Natural killer cell treated with Interleukin-12 subunit alpha and Interleukin-12 subunit beta and Interleukin-15 and Interleukin-18, amount 100 ng/mL, for 72 hours (primary cell): ENCODE measurements around the gene RERE. TPM values are rescaled to one million over a fixed set of nuclear protein-coding genes. Genes with fewer than 3 reads are reported as not detected.
A peak's percentile ranks its signal among the peaks of the same experiment; 100 is the strongest.

Experiments
- ATAC-seq, 2 donors: fragments of 150-1000 bp; cut with Tn5 transposase in 1 of 2; sonication (Bioruptor Pico), chemical (Tn5 transposase) in 1 of 2; 2 replicates each; pipeline ENCODE4 v1.10.0; 2021
- DNase-seq: peaks from one replicate; pipeline ENCODE4 v3.0.0; 2022; ENCODE audit warnings: low spot score
- H3K27ac Mint-ChIP-seq, 2 donors: 1 replicate in 1 of 2; 2 replicates in 1 of 2; pipeline ENCODE4 v1.8.0; 2022; ENCODE audit warnings: mixed read lengths in 2 of 2, mild to moderate bottlenecking in 1 of 2, moderate library complexity in 1 of 2
- H3K27me3 Mint-ChIP-seq, 2 donors: 1 replicate in 1 of 2; 2 replicates in 1 of 2; pipeline ENCODE4 v1.8.0; 2022; ENCODE audit warnings: mixed read lengths in 2 of 2
- H3K36me3 Mint-ChIP-seq: one replicate; pipeline ENCODE4 v1.8.0; 2022; ENCODE audit warnings: mixed read lengths
- H3K4me1 Mint-ChIP-seq, 2 donors: 1 replicate in 1 of 2; 2 replicates in 1 of 2; pipeline ENCODE4 v1.8.0; 2022; ENCODE audit warnings: low read depth in 2 of 2, mixed read lengths in 2 of 2, mild to moderate bottlenecking in 1 of 2
- H3K4me3 Mint-ChIP-seq: one replicate; pipeline ENCODE4 v1.8.0; 2022; ENCODE audit warnings: mixed read lengths
- H3K9me3 Mint-ChIP-seq: 2 replicates; pipeline ENCODE4 v1.8.0; 2022; ENCODE audit warnings: mixed read lengths
- total RNA-seq, 2 donors: library from RNA; stranded (reverse); gene quantifications; one replicate each; pipeline ENCODE4 v1.2.3, GENCODE V29; 2022

RERE gene
- total RNA-seq, 2 donors from 2014 or later: 38.2 to 72.4 TPM

- no peak for DNase-seq
- H3K27ac Mint-ChIP-seq: no peak overlapping the region
- no peaks in the 10 kb centered on the region for H3K9me3 Mint-ChIP-seq
- H3K36me3 Mint-ChIP-seq: peaks cover 5% of the 10 kb centered on the region
- H3K4me1 Mint-ChIP-seq: peaks cover 7 to 28% of the 10 kb centered on the region in 2 donors
- H3K4me3 Mint-ChIP-seq: no peak overlapping the region
- no peak for ATAC-seq
- H3K27me3 Mint-ChIP-seq: peaks cover 0 to 2% of the 10 kb centered on the region in 2 donors
These were observed 401.7 kb downstream of the RERE start for GRCh38 chr1:8415526-8416278.

GRCh38 chr1:8412183-8412831, 405.1 kb downstream of the RERE start:
- Mint-ChIP-seq H3K36me3 (peaks cover 4% of the 10 kb centered on the region), H3K4me3 (no peak overlapping the region)
- no peak for DNase-seq

GRCh38 chr1:8411803-8412182, 405.6 kb downstream of the RERE start:
- DNase-seq: no peak
- Mint-ChIP-seq H3K9me3 (no peaks in the 10 kb centered on the region), H3K27ac (no peak overlapping the region), H3K36me3 (peaks cover 4% of the 10 kb centered on the region), H3K4me3 (no peak overlapping the region), H3K4me1 (peaks cover 20 to 28% of the 10 kb centered on the region in 2 donors), H3K27me3 (peaks cover 0 to 2% of the 10 kb centered on the region in 2 donors)
- no peak for ATAC-seq

More at GRCh38 chr1:8412183-8412831, 405.1 kb downstream of the RERE start:
- no peak for ATAC-seq
- Mint-ChIP-seq H3K27me3 (peaks cover 0 to 2% of the 10 kb centered on the region in 2 donors), H3K27ac (no peak overlapping the region), H3K9me3 (no peaks in the 10 kb centered on the region), H3K4me1 (peaks cover 20 to 28% of the 10 kb centered on the region in 2 donors)

GRCh38 chr1:8410791-8411190, 406.6 kb downstream of the RERE start:
- ATAC-seq: no peak
- Mint-ChIP-seq H3K27me3 (peaks cover 0 to 2% of the 10 kb centered on the region in 2 donors), H3K27ac (no peak overlapping the region), H3K9me3 (no peaks in the 10 kb centered on the region), H3K4me3 (no peak overlapping the region), H3K4me1 (peaks cover 20 to 26% of the 10 kb centered on the region in 2 donors), H3K36me3 (peaks cover 4% of the 10 kb centered on the region)
- DNase-seq: no peak

- Mint-ChIP-seq H3K4me1 (peaks cover 20% of the 10 kb centered on the region in 2 donors), H3K27me3 (peaks cover 0 to 2% of the 10 kb centered on the region in 2 donors), H3K36me3 (peaks cover 4% of the 10 kb centered on the region), H3K4me3 (no peak overlapping the region), H3K9me3 (no peaks in the 10 kb centered on the region), H3K27ac (peak overlapping the region in 1 of 2 donors; percentile 37)
- ATAC-seq (no peak), DNase-seq (no peak)
These were observed 407.8 kb downstream of the RERE start for GRCh38 chr1:8409606-8410005.

GRCh38 chr1:8409106-8409505, 408.3 kb downstream of the RERE start:
- H3K4me1 Mint-ChIP-seq: peaks cover 20% of the 10 kb centered on the region in 2 donors
- peaks cover 4% of the 10 kb centered on the region for H3K36me3 Mint-ChIP-seq
- H3K27me3 Mint-ChIP-seq: peaks cover 0 to 2% of the 10 kb centered on the region in 2 donors
- DNase-seq: no peak
- no peaks in the 10 kb centered on the region for H3K9me3 Mint-ChIP-seq
- no peak for ATAC-seq
- peak overlapping the region; percentile 6 for H3K4me3 Mint-ChIP-seq
- peak overlapping the region in 1 of 2 donors; percentile 37 for H3K27ac Mint-ChIP-seq

GRCh38 chr1:8408151-8408839, 409.1 kb downstream of the RERE start:
- H3K27ac Mint-ChIP-seq: peak overlapping the region; percentile 37 to 66
- H3K36me3 Mint-ChIP-seq: peaks cover 4% of the 10 kb centered on the region
- no peak overlapping the region for H3K4me3 Mint-ChIP-seq
- DNase-seq (no peak), ATAC-seq (no peak)
- peaks cover 20% of the 10 kb centered on the region in 2 donors for H3K4me1 Mint-ChIP-seq
- peaks cover 0 to 2% of the 10 kb centered on the region in 2 donors for H3K27me3 Mint-ChIP-seq
- H3K9me3 Mint-ChIP-seq: no peaks in the 10 kb centered on the region

GRCh38 chr1:8407652-8408051, 409.8 kb downstream of the RERE start:
- Mint-ChIP-seq H3K4me3 (no peak overlapping the region), H3K27ac (peak overlapping the region in 1 of 2 donors; percentile 66), H3K27me3 (peaks cover 0 to 2% of the 10 kb centered on the region in 2 donors), H3K4me1 (peaks cover 20% of the 10 kb centered on the region in 2 donors), H3K36me3 (peaks cover 4% of the 10 kb centered on the region), H3K9me3 (no peaks in the 10 kb centered on the region)
- ATAC-seq: no peak
- DNase-seq: no peak

GRCh38 chr1:8406960-8407359, 410.5 kb downstream of the RERE start:
- no peaks in the 10 kb centered on the region for H3K9me3 Mint-ChIP-seq
- H3K27ac Mint-ChIP-seq: no peak overlapping the region
- ATAC-seq (no peak), DNase-seq (no peak)
- peaks cover 4% of the 10 kb centered on the region for H3K36me3 Mint-ChIP-seq
- no peak overlapping the region for H3K4me3 Mint-ChIP-seq
- peaks cover 20% of the 10 kb centered on the region in 2 donors for H3K4me1 Mint-ChIP-seq
- H3K27me3 Mint-ChIP-seq: peaks cover 0 to 2% of the 10 kb centered on the region in 2 donors

GRCh38 chr1:8406011-8406410, 411.4 kb downstream of the RERE start:
- H3K27me3 Mint-ChIP-seq: peaks cover 0 to 2% of the 10 kb centered on the region in 2 donors
- DNase-seq (no peak), ATAC-seq (no peak)
- peaks cover 20% of the 10 kb centered on the region in 2 donors for H3K4me1 Mint-ChIP-seq
- no peaks in the 10 kb centered on the region for H3K9me3 Mint-ChIP-seq
- no peak overlapping the region for H3K4me3 Mint-ChIP-seq
- peaks cover 4% of the 10 kb centered on the region for H3K36me3 Mint-ChIP-seq
- H3K27ac Mint-ChIP-seq: no peak overlapping the region

GRCh38 chr1:8404460-8405370, 412.7 kb downstream of the RERE start:
- DNase-seq: no peak
- Mint-ChIP-seq H3K9me3 (no peaks in the 10 kb centered on the region), H3K27me3 (peaks cover 0 to 2% of the 10 kb centered on the region in 2 donors), H3K36me3 (peaks cover 4% of the 10 kb centered on the region), H3K4me3 (no peak overlapping the region), H3K27ac (peak overlapping the region in 1 of 2 donors; percentile 35), H3K4me1 (peaks cover 12 to 17% of the 10 kb centered on the region in 2 donors)
- ATAC-seq: no peak

GRCh38 chr1:8402109-8402710, 415.2 kb downstream of the RERE start:
- H3K9me3 Mint-ChIP-seq: no peaks in the 10 kb centered on the region
- H3K36me3 Mint-ChIP-seq: no peaks in the 10 kb centered on the region
- H3K4me3 Mint-ChIP-seq: no peak overlapping the region
- peaks cover 13 to 20% of the 10 kb centered on the region in 2 donors for H3K4me1 Mint-ChIP-seq
- ATAC-seq (no peak), DNase-seq (no peak)
- no peak overlapping the region for H3K27ac Mint-ChIP-seq
- no peaks in the 10 kb centered on the region for H3K27me3 Mint-ChIP-seq

- peaks cover 36 to 54% of the 10 kb centered on the region in 2 donors for H3K4me1 Mint-ChIP-seq
- peak overlapping the region; percentile 73 for H3K4me3 Mint-ChIP-seq
- no peaks in the 10 kb centered on the region for H3K27me3 Mint-ChIP-seq
- peak overlapping the region; percentile 52 to 66 for H3K27ac Mint-ChIP-seq
- DNase-seq (no peak), ATAC-seq (no peak)
- H3K36me3 Mint-ChIP-seq: no peaks in the 10 kb centered on the region
- no peaks in the 10 kb centered on the region for H3K9me3 Mint-ChIP-seq
These were observed 418.8 kb downstream of the RERE start for GRCh38 chr1:8398677-8399076.
